ENCODE results near the gene FKBP14.

The FKBP14 gene, protein sequence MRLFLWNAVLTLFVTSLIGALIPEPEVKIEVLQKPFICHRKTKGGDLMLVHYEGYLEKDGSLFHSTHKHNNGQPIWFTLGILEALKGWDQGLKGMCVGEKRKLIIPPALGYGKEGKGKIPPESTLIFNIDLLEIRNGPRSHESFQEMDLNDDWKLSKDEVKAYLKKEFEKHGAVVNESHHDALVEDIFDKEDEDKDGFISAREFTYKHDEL

DNA sequence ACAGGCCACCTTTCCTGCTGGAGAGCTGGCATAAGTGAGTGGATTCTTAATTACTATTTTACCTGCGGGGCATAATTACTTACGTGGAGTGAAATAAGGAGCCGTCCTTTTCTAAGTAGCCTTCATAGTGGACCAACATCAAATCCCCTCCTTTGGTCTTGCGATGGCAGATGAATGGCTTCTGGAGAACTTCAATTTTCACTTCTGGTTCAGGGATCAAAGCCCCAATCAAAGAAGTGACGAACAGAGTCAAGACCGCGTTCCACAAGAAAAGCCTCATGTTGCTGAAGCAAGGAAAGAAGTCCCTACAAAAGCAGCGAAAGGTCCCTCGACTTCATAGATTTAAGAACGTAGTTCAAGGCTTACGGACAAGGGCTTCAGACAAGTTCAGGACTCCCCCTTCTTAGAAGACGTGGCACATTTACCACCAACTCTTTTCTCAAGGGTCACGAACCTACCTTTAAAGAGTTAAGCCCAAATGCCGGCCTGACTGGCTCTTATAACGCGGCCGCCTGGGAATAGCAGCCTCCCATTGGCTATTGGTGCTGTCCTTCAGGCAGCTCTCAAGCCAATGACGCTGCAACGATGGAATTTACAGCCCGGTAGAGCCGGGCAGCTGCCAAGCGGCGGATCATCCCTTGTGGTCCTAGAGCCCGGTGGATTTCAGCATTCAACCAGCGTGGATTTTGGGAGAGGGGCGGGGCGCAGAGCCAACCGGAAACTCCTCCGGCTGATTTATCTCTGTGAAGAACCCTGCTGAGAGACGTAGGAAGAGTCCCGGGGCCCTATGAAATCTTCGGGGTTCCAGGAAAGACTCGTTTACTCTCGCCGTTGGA is at the start of gene FKBP14:
TSS of gene FKBP14 (minus strand) at position 474 of the 836 bp plus-strand sequence. CDS start at position 280, 194 bp downstream.
- ChIA-PET CTCF (interaction anchor here (2.1 kb wide), 1 partner anchor 35 kb away, joined by 13 read pairs; no protein-coding TSS in a partner anchor), POLR2A (interaction anchor here (1.0 kb wide), 1 partner anchor 37 kb away, joined by 3 read pairs; the partner anchor contains the start of gene SCRN1)
- DNase-seq (ENCODE audit: low read depth, low spot score) = peak; percentile 97
- TF ChIP-seq, protein P1, sequence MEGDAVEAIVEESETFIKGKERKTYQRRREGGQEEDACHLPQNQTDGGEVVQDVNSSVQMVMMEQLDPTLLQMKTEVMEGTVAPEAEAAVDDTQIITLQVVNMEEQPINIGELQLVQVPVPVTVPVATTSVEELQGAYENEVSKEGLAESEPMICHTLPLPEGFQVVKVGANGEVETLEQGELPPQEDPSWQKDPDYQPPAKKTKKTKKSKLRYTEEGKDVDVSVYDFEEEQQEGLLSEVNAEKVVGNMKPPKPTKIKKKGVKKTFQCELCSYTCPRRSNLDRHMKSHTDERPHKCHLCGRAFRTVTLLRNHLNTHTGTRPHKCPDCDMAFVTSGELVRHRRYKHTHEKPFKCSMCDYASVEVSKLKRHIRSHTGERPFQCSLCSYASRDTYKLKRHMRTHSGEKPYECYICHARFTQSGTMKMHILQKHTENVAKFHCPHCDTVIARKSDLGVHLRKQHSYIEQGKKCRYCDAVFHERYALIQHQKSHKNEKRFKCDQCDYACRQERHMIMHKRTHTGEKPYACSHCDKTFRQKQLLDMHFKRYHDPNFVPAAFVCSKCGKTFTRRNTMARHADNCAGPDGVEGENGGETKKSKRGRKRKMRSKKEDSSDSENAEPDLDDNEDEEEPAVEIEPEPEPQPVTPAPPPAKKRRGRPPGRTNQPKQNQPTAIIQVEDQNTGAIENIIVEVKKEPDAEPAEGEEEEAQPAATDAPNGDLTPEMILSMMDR (IDR thresholded peaks at IDR 0.05; ENCODE audit: insufficient read depth, low read length, missing control alignments) = no peak
- peak within 1 kb of the TSS; percentile 81 for H3K4me3 ChIP-seq (ENCODE audit: low read depth, low read length)

DNA sequence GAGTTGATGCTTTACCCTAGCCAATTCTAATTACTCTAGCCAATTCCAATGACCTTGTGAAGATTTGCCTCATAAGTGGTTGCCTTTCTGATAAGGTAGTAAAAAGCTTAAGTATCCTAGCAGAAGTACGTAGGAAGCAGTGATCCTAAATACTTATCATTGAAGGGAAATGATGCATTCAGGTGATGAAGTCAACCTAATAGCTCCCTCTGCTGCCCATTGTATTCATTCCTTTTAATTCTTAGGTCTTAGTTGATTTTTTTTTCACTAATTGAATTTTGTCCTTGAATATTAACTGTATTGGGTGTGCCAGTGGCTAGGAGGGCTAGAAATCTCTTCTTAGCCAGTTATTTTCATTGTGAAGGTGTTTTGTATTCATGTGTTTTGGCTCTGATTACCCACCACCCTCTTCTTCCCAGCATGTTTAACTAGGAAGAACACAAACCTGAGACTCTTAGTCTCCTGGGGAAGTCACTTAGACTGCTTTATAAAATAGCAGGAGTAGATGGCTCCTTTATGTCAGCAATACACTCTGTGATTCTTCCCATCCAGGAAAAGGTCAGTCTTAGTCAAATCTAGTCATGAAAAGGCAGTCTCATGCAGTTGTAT is 48.0 kb upstream of the FKBP14 start:
- no peak for DNase-seq (ENCODE audit: low read depth, low spot score)

DNA sequence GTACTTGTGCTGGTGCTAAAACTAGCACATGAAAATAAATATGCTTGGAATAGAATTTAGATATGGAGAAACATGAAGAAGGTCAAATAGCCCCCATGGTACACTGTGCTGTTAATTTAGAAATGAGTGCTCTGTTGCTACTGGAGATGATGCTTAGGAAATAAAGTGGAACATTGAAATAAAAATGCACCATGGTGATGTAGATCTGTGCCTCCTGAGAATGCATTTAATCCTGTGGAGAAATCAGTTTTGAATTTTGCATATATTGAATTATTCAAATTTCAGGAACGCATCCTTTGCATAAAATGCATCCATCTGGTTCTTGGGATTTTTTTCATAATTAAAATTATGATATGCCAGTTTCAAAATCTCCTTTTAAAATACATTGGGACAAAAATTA is 46.2 kb upstream of the FKBP14 start:
- DNase-seq (ENCODE audit: low read depth, low spot score) = no peak
- CTCF ChIA-PET = interaction anchor here (0.7 to 5.3 kb wide), 12 partner anchors 10 to 438 kb away, joined by 3 to 84 read pairs (median 8); no protein-coding TSS in a partner anchor
- no peak overlapping the region for H3K4me3 ChIP-seq (ENCODE audit: low read depth, low read length)
- TF ChIP-seq, protein P1 (IDR thresholded peaks at IDR 0.05; ENCODE audit: insufficient read depth, low read length, missing control alignments) = no peak
- POLR2A ChIA-PET = no interaction called here

More for the DNA sequence above, 48.0 kb upstream of the FKBP14 start:
- no peak overlapping the region for H3K4me3 ChIP-seq (ENCODE audit: low read depth, low read length)
- TF ChIP-seq, protein P1 (IDR thresholded peaks at IDR 0.05; ENCODE audit: insufficient read depth, low read length, missing control alignments) = peak; percentile 45
- ChIA-PET CTCF (interaction anchor here (0.6 to 5.3 kb wide), 27 partner anchors 8 to 440 kb away, joined by 3 to 84 read pairs (median 4); partner anchors contain the start of gene MTURN), POLR2A (interaction anchor here (0.5 kb wide), 1 partner anchor 1112 kb away, joined by 3 read pairs; no protein-coding TSS in a partner anchor)

DNA sequence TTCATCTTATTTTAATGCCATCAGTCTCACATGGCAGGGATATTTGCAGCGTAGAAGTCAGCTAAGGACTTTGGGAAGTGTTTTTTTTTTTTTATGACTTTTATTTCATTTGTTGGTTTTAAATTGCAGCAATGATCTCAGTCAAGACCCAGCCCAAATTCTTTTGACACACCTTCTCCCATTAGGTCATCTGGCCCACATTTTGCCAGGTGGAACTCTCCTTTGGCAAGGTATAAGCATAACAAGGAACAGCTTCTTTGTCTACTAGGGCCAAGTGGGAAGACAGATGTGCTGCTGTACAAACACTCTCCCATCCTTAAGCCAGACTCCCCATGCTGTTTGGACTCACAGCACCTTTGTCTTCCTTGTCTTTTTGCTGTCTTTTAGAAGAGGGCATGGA is 43.5 kb upstream of the FKBP14 start:
- TF ChIP-seq, protein P1 (IDR thresholded peaks at IDR 0.05; ENCODE audit: insufficient read depth, low read length, missing control alignments) = no peak
- ChIA-PET CTCF (interaction anchor here (0.6 to 2.0 kb wide), 4 partner anchors 8 to 446 kb away, joined by 3 to 9 read pairs (median 3); no protein-coding TSS in a partner anchor), POLR2A (interaction anchor here (0.5 kb wide), 1 partner anchor 23 kb away, joined by 4 read pairs; no protein-coding TSS in a partner anchor)
- H3K4me3 ChIP-seq (ENCODE audit: low read depth, low read length) = no peak overlapping the region
- no peak for DNase-seq (ENCODE audit: low read depth, low spot score)

DNA sequence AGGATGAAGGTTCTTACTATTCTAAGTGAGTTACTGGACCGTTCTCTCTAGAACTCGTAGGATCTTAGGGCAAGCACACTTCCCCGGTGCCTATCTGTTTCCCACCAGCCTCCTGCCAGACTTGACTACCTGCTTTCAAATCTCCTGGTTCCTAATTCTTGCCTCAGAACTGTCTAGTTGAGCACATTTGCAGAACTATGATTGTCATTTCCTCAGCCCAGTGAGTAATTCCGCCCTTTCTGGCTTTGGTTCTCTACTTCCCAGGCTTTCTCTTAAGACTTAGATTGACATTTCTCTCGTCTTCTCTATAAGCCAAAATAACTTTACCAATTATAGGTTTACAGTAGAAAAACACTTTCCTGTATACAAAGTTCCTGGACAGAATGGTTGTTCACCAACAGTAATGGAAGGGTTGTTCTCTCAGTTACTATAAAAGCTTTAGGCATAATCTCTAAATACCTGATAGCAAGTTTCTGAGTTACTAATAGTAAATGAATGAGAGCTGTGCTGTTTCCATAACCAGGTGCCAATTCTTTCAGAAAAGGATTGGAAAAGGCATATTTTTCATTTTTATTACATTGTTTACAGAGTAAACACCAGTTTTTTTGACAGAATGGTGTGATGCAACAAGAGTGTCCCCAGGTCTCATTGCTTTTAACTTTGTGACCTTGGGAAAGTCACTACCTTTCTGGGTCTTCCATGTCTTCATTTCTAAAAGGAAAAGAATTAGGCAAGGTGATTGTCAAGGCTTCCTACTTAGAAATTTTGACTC is 42.8 kb upstream of the FKBP14 start:
- ChIA-PET POLR2A (no interaction called here), CTCF (interaction anchor here (0.6 to 0.8 kb wide), 2 partner anchors 59 to 445 kb away, joined by 3 read pairs; no protein-coding TSS in a partner anchor)
- TF ChIP-seq, protein P1 (IDR thresholded peaks at IDR 0.05; ENCODE audit: insufficient read depth, low read length, missing control alignments) = no peak
- DNase-seq (ENCODE audit: low read depth, low spot score) = no peak
- H3K4me3 ChIP-seq (ENCODE audit: low read depth, low read length) = no peak overlapping the region

Measured in AG04449 (cell line).